Hepatocyte (in vitro differentiated cells): ENCODE results near the gene TTLL3.
A peak's percentile ranks its signal among the peaks of the same experiment; 100 is the strongest.

Experiments used
- CTCF ChIP-seq: fragments of 200-600 bp; sonication (generic); IDR thresholded peaks from 2 replicates; pipeline ENCODE4 v1.5.1; 2016; ENCODE audit warnings: antibody characterized with exemption, mild to moderate bottlenecking; ENCODE audit not compliant: poor library complexity
- EZH2phosphoT487 ChIP-seq: fragments of 200-600 bp; sonication (generic); IDR thresholded peaks from one replicate; pipeline ENCODE4 v1.6.1; 2018; ENCODE audit warnings: antibody characterized with exemption, mild to moderate bottlenecking, low read depth, moderate library complexity; ENCODE audit not compliant: unreplicated experiment, severe bottlenecking

DNA sequence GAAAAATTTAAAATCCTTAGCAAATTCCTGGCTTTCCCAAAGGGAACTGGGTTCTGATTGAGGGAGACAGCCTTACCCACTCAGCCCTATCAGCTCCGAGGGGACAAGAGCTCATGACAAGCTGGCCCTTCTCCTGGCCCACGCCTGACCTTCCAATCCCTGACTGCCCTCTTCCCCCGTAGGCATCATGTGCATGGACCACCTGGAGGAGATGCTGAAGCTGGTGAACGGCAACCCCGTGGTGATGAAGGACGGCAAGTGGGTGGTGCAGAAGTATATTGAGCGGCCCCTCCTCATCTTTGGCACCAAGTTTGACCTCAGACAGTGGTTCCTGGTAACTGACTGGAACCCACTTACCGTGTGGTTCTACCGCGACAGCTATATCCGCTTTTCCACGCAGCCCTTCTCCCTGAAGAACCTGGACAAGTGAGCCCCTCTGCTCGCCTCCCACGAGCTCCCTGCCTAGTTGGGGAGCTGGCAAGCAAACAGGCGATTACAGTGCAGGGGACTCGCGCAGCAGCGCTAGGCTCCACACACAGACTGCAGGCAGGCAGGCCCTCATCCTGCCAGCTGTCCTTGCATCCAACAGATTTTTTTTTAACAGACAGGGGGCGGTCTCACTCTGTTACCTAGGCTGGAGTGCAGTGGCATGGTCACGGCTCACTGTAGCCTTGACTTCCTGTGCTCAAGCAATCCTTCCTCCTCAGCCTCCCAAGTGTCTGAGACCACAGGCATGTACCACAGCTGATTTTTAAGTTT, 16.9 kb downstream of the TTLL3 start:
- TF ChIP-seq CTCF (peak; percentile 29), EZH2phosphoT487 (no peak)
